OCI-M1 (cell line): Measurements from ENCODE around the gene PIN1.
"Not testable (repeated sequence)": the region's sequence is repeated elsewhere in the genome, so short reads cannot be mapped to it uniquely, and the experiment has no call there.

ENCODE experiments used
- DNase-seq: peaks from one replicate; lab custom pipeline; 2025; lab: John Stamatoyannopoulos, UW

PIN1 gene

GRCh38 chr19:9834726-9835506, at the start of gene PIN1:
Gene PIN1, plus strand, starts transcription at chr19:9835318. Its CDS starts 27 bp downstream, at chr19:9835345.
- DNase-seq: peak; percentile 100

- peak; percentile 99 for DNase-seq
These were observed 49.5 kb upstream of the PIN1 start for GRCh38 chr19:9785367-9786331.

GRCh38 chr19:9786342-9786741, 48.8 kb upstream of the PIN1 start:
- no peak for DNase-seq

- no peak for DNase-seq
These were observed 48.3 kb upstream of the PIN1 start for GRCh38 chr19:9786819-9787218.

- DNase-seq: not testable (repeated sequence)
These were observed 46.5 kb upstream of the PIN1 start for GRCh38 chr19:9788604-9789003.

- DNase-seq: no peak
These were observed 46.1 kb upstream of the PIN1 start for GRCh38 chr19:9789066-9789465.

GRCh38 chr19:9789579-9789978, 45.5 kb upstream of the PIN1 start:
- DNase-seq: peak; percentile 50

GRCh38 chr19:9791073-9791367, 44.1 kb upstream of the PIN1 start:
- not testable (repeated sequence) for DNase-seq

GRCh38 chr19:9791552-9792205, 43.4 kb upstream of the PIN1 start:
- peak; percentile 99 for DNase-seq

- peak; percentile 99 for DNase-seq
These were observed 42.7 kb upstream of the PIN1 start for GRCh38 chr19:9792206-9793070.

- DNase-seq: peak; percentile 75
These were observed 42.0 kb upstream of the PIN1 start for GRCh38 chr19:9793071-9793591.

- peak; percentile 98 for DNase-seq
These were observed 38.9 kb upstream of the PIN1 start for GRCh38 chr19:9796113-9796773.

GRCh38 chr19:9797871-9798270, 37.2 kb upstream of the PIN1 start:
- DNase-seq: no peak

GRCh38 chr19:9799162-9799561, 36.0 kb upstream of the PIN1 start:
- DNase-seq: no peak

- DNase-seq: no peak
These were observed 33.1 kb upstream of the PIN1 start for GRCh38 chr19:9801976-9802375.

GRCh38 chr19:9806803-9807202, 28.3 kb upstream of the PIN1 start:
- no peak for DNase-seq

- no peak for DNase-seq
These were observed 26.0 kb upstream of the PIN1 start for GRCh38 chr19:9808855-9809824.

GRCh38 chr19:9811139-9811538, 24.0 kb upstream of the PIN1 start:
- DNase-seq: no peak

GRCh38 chr19:9818175-9818733, 16.9 kb upstream of the PIN1 start:
- DNase-seq: peak; percentile 53
